ENCODE measurements around the gene MT1B.
A peak's percentile ranks its signal among the peaks of the same experiment; 100 is the strongest.
"Not testable (repeated sequence)": the region's sequence is repeated elsewhere in the genome, so short reads cannot be mapped to it uniquely, and the experiment has no call there.

Gene MT1B

DNA sequence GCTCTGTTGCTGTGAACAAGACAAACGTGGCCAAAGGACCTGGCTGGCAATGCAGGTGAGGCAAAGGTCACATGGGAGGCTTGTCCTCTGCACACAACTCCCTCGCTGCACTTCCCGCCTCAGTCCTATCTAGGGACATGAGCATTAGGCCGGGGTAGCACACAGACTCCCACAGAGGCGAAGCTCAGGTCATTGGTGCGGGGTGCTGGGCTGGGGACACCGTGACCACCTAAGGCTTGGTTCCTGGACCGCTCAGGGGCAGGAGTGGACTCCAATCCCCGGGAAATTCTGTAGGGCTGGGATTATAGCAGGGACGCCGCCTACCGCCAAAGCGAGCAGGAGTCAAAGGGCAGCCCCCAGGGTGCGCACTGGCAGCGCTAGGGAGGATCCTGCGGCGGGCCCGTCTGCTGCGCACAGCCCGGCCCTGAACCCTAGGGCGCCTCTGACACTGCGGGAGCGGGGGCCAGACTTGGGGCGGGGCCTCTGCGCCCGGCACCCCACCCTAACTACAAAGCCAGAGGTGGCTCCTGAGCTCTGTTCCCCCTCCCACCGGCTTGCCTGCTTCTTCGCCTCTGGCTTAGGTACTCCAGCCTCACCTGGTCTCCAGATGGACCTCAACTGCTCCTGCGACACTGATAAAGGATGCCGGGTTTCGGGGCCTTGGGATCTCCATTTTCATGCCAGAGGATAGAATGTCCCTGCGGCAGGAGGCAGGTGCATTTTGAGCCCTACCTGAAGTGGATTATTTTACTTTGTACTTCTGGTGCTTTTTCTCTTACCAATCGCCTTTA, 3.9 kb upstream of the MT1B start:
- no peak for DNase-seq (ENCODE audit: low spot score in 2 of 2)
- Mint-ChIP-seq H3K36me3 (ENCODE audit: insufficient read depth) (no peaks in the 10 kb centered on the region), H3K9me3 (no peaks in the 10 kb centered on the region), H3K4me3 (no peak overlapping the region), H3K27me3 (no peaks in the 10 kb centered on the region), H3K27ac (ENCODE audit: low read depth) (no peak overlapping the region), H3K4me1 (peaks cover 16% of the 10 kb centered on the region)
- ATAC-seq (replicated peaks; ENCODE audit: extremely low read depth, poor library complexity, severe bottlenecking): no peak

DNA sequence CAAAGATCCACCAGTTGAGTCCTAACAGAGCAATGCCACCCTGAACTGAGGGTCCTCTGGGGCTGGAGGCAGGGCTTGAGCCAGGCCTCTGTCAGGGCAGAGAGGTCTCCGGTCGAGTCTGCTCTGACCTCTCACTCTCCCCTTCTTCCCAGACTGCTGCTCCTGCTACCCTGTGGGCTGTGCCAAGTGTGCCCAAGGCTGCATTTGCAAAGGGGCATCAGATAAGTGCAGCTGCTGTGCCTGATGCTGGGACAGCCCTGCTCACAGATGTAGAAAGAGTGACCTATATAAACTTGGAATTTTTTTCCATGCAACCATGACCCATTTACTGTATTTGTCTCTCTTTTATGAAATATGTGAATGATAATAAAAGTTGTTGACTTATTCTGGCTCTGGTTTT, 2.4 kb upstream of the MT1B start:
- Mint-ChIP-seq H3K9me3 (no peaks in the 10 kb centered on the region), H3K4me1 (peaks cover 1% of the 10 kb centered on the region), H3K36me3 (ENCODE audit: insufficient read depth) (no peaks in the 10 kb centered on the region), H3K27ac (ENCODE audit: low read depth) (no peak overlapping the region), H3K27me3 (no peaks in the 10 kb centered on the region), H3K4me3 (no peak overlapping the region)
- ATAC-seq (replicated peaks; ENCODE audit: extremely low read depth, poor library complexity, severe bottlenecking) (no peak), DNase-seq (ENCODE audit: low spot score in 2 of 2) (no peak)

DNA sequence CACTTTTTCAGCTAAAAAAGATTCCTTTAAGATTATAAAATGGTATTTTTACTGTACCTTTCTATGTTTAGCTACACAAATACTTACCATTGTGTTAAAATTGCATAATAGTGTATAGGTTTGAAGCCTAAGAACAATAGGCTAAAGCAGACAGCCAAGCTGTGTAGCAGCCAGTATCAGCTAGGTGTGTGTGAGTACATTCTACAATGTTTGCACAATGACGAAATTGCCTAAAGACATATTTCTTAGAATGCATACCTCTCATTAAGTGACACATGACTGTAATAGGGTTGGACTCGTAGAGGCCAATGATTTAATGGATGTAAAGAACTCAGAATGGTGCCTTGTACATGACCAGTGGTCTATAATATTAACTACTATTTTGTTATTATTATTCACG, 1.9 kb upstream of the MT1B start:
- ATAC-seq (replicated peaks; ENCODE audit: extremely low read depth, poor library complexity, severe bottlenecking) (no peak), DNase-seq (ENCODE audit: low spot score in 2 of 2) (no peak)
- H3K9me3 Mint-ChIP-seq: no peaks in the 10 kb centered on the region
- no peaks in the 10 kb centered on the region for H3K4me1 Mint-ChIP-seq
- no peaks in the 10 kb centered on the region for H3K27me3 Mint-ChIP-seq
- no peak overlapping the region for H3K4me3 Mint-ChIP-seq
- H3K27ac Mint-ChIP-seq (ENCODE audit: low read depth): no peak overlapping the region
- H3K36me3 Mint-ChIP-seq (ENCODE audit: insufficient read depth): no peaks in the 10 kb centered on the region

DNA sequence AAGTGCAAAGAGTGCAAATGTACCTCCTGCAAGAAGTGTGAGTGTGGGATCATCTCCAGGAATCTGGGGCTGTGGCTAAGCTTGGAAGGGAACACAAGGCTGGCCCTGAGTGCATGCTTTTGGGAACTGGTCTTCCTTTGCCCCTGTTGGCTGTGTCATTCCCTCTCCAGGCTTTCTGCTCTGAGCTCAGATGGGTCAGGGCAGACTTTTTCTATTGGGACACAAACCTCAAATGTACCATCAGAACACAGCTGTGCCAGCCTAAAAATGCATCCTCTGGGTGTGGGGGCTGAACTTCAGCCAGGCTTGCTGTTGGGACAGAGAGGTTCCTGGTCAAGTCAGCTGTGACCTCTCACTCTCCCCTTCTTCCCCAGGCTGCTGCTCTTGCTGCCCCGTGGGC, 914 bp downstream of the MT1B start:
- ATAC-seq (replicated peaks; ENCODE audit: extremely low read depth, poor library complexity, severe bottlenecking): no peak
- no peaks in the 10 kb centered on the region for H3K4me1 Mint-ChIP-seq
- H3K27ac Mint-ChIP-seq (ENCODE audit: low read depth): no peak overlapping the region
- H3K27me3 Mint-ChIP-seq: no peaks in the 10 kb centered on the region
- DNase-seq (ENCODE audit: low spot score in 2 of 2): no peak
- H3K36me3 Mint-ChIP-seq (ENCODE audit: insufficient read depth): no peaks in the 10 kb centered on the region
- no peaks in the 10 kb centered on the region for H3K9me3 Mint-ChIP-seq
- no peak overlapping the region for H3K4me3 Mint-ChIP-seq

DNA sequence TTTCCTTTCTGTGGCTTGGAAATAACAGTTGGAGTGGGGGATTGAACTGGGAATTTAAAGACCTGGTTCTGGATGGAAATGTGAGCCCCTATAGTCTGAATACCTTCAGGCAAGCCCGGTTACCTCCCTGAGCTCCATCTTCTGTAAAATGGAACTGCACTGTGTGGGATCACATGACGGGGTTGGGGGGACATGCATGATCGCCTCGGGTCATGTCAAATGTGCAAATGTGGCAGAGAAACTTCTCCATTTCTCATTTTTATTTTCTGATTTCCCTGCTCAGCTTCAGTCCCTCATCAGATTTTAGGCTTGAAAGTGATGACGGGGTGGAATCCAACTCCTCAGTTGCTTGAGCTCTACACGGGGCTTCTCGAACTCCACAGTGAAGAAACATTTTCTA, 1.5 kb downstream of the MT1B start:
- Mint-ChIP-seq H3K4me3 (no peak overlapping the region), H3K9me3 (no peaks in the 10 kb centered on the region), H3K4me1 (peaks cover 5% of the 10 kb centered on the region), H3K27ac (ENCODE audit: low read depth) (no peak overlapping the region), H3K27me3 (no peaks in the 10 kb centered on the region), H3K36me3 (ENCODE audit: insufficient read depth) (no peaks in the 10 kb centered on the region)
- DNase-seq (ENCODE audit: low spot score in 2 of 2) (no peak), ATAC-seq (replicated peaks; ENCODE audit: extremely low read depth, poor library complexity, severe bottlenecking) (no peak)

DNA sequence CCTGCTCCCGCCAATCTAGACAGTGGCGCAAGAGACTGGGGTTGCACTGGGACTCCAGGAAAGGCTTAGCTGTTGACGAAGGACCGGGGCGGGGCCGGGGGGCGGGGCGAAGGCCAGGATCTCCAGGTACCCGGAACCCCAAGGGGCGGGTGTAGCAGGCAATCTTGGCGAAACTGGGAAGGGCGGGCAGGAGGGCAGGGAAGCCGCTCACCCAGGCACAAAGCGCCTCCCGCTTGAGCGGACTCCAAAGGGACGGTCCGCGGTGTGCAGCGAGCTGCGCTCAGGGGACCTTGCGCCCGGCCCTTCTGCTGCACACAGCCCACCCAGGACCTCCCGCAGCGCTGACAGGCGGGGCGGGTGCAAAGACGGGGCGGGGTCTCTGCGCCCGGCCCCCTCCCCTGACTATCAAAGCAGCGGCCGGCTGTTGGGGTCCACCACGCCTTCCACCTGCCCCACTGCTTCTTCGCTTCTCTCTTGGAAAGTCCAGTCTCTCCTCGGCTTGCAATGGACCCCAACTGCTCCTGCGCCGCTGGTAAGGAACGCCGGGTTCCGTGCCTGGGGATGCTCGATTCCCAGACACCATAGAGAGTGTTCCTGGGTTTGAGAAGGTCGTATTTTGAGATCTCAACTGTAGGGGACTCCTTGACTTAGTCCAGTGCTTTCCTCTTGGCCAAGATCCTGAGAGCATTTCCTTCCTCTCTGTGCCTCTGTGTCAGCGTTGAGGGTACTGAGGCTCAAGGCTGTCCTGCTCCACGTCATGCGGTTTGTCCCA, 6.1 kb downstream of the MT1B start, which contains the start of gene MT1F:
MT1F (plus strand) TSS at position 405 of the 772 bp plus-strand sequence; CDS start at position 505, 100 bp downstream.
- Mint-ChIP-seq H3K4me1 (peaks cover 29% of the 10 kb centered on the region), H3K27me3 (no peaks in the 10 kb centered on the region), H3K4me3 (peak within 1 kb of the TSS; percentile 91), H3K27ac (ENCODE audit: low read depth) (peak within 1 kb of the TSS; percentile 95), H3K36me3 (ENCODE audit: insufficient read depth) (peaks cover 3% of the 10 kb centered on the region), H3K9me3 (no peaks in the 10 kb centered on the region)
- ATAC-seq (replicated peaks; ENCODE audit: extremely low read depth, poor library complexity, severe bottlenecking) (peak; percentile 68), DNase-seq (ENCODE audit: low spot score in 2 of 2) (peak; percentile 33 to 38)

DNA sequence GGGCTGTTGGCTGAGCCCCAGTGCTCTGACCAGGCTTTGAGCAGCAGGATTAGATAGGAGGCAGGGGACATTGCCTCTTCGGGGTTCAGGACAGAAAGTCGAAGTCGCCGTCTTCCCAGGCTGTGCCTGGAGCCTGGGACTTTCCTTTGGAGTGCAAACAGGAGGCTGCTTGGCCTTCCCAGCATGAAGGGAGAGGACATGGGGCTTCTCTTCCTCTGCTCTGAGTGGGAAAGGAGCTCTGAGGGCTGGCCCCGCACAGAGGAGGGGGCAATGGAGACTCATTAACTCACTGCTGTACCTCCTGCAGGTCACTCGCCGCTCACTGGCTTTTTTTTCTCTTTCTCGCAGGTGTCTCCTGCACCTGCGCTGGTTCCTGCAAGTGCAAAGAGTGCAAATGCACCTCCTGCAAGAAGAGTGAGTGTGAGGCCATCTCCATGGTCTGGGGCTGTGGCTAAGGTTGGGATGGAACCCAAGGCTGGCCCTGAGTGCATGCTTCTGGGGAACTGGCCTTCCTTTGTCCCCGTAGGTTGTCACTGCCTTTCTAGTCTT, 6.7 kb downstream of the MT1B start:
- H3K27me3 Mint-ChIP-seq: no peaks in the 10 kb centered on the region
- H3K4me3 Mint-ChIP-seq: peak overlapping the region; percentile 91
- DNase-seq (ENCODE audit: low spot score in 2 of 2): no peak
- H3K9me3 Mint-ChIP-seq: no peaks in the 10 kb centered on the region
- no peak for ATAC-seq (replicated peaks; ENCODE audit: extremely low read depth, poor library complexity, severe bottlenecking)
- H3K4me1 Mint-ChIP-seq: peaks cover 34% of the 10 kb centered on the region
- peak overlapping the region; percentile 95 for H3K27ac Mint-ChIP-seq (ENCODE audit: low read depth)
- peaks cover 3% of the 10 kb centered on the region for H3K36me3 Mint-ChIP-seq (ENCODE audit: insufficient read depth)

DNA sequence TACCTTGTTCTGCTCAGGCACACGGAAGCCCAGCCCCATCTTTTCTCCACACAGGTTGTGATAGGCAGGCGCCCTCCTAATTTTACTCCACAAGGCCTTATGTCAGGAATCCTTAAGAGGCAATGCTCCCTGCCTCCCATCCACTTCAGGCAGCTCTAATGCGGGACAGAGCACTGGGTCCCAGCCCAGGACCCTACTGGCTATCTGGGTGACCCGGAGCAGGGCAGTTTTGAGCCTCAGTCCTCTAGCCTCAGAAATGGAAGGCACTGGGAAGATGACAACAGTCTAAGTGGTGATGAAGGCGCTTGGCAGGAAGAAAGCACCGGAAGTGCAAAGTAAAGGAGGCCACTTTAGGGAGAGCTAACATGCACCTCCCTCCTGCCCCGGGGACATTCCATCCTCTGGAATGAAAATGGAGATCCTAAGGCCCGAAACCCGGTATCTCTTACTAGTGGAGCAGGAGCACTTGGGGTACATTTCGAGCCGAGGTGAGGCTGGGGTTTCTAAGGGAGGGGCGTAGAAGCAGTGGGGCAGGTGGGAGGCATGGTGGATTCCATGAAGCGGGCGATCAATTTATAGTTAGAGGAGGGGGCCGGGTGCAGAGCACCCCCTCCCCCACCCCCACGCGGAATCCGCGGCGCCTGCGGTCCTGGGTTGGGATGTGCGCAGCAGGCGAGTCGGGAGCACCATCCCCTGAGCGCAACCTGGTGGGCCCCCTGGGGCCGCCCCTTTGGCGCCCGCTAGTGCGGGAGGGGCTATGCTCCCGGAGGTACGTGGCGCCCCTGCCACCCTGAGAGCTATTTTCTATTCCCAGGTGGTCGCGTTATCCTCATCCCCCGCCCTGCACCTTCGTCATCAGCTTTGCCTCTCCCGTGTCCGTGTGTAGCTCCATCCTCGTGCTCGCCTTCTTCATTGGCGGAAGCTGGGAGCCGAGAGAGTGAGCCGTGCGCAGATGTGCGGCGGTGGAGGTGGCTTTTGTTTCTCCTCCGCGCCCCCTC, 11.0 kb downstream of the MT1B start:
- Mint-ChIP-seq H3K36me3 (ENCODE audit: insufficient read depth) (peaks cover 9% of the 10 kb centered on the region), H3K4me3 (peak overlapping the region; percentile 85), H3K9me3 (no peaks in the 10 kb centered on the region), H3K27me3 (peaks cover 14% of the 10 kb centered on the region), H3K4me1 (peaks cover 36% of the 10 kb centered on the region), H3K27ac (ENCODE audit: low read depth) (peak overlapping the region; percentile 84)
- peak; percentile 55 for ATAC-seq (replicated peaks; ENCODE audit: extremely low read depth, poor library complexity, severe bottlenecking)
- no peak for DNase-seq (ENCODE audit: low spot score in 2 of 2)

DNA sequence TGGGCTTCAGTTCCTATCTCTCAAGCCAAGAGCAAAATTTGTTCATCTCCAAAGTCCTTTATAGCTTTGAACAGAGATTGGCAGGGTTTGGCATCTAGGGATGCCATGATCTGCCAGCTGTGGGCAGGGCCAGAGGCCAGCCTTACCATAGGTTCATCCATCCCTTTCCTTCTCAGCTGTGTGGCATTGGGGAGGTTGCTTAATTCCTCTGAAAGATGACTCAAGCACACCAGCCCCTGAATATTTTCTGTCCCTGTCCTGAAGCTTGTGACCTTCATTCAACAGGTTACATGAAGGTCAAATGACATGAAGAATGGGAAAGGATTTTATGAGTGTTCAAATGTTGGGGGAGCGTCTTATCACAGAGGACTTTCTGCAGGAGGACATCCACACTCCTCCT, 12.8 kb downstream of the MT1B start:
- DNase-seq (ENCODE audit: low spot score in 2 of 2): no peak
- Mint-ChIP-seq H3K4me1 (peaks cover 31% of the 10 kb centered on the region), H3K27ac (ENCODE audit: low read depth) (no peak overlapping the region), H3K4me3 (no peak overlapping the region), H3K9me3 (no peaks in the 10 kb centered on the region), H3K36me3 (ENCODE audit: insufficient read depth) (peaks cover 6% of the 10 kb centered on the region), H3K27me3 (peaks cover 33% of the 10 kb centered on the region)
- ATAC-seq (replicated peaks; ENCODE audit: extremely low read depth, poor library complexity, severe bottlenecking): no peak

DNA sequence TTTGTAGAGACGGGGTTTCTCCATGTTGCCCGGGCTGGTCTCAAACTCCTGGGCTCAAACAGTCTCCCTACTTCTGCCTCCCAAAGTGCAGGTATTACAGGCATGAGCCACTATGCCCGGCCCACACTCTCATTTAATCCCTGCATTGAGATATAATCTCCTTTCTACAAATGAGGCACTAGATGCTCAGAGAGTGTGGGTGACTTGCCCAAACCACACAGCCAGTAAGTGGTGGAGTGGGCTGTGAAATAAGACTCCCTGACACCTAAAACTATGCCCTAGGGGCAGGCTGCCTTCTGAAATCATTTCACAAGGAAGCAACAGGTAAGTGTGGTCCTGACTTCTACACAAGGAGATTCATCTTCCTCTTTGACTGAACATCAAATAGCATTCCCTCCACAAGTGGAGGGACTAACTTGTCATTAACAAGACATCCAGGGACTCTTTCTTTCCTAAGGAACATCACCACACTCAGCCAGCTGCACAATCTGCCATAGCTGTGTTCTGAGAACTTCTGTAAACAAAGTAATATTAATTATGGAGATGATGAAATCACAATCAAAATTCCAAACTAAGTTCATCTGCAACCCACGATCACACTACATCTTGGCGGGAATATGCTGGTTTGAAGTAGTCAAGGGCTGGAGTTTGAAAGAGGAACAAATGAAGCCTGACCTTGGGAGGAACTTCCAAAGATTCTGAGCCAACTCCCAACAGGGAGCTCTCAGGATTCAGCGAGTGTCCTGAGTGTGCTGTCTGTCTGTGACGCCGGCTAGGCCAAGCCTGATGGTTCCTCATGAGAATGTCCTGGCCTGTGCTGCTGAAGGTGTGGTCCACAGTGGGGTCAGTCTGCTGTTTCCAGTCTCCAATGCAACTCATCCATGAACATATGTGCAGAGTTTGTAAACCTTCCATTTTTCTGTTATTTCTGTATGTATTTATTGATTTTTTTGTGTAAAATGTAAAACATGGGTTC, 13.9 kb downstream of the MT1B start:
- DNase-seq (ENCODE audit: low spot score in 2 of 2); ATAC-seq (replicated peaks; ENCODE audit: extremely low read depth, poor library complexity, severe bottlenecking): not testable (repeated sequence)
- H3K27me3 Mint-ChIP-seq: peaks cover 44% of the 10 kb centered on the region

More for the DNA sequence above, 13.9 kb downstream of the MT1B start:
- not testable (repeated sequence) for H3K27ac Mint-ChIP-seq (ENCODE audit: low read depth); H3K4me3 Mint-ChIP-seq; H3K36me3 Mint-ChIP-seq (ENCODE audit: insufficient read depth); H3K9me3 Mint-ChIP-seq
- H3K4me1 Mint-ChIP-seq: peaks cover 34% of the 10 kb centered on the region
